Mesenteric fat pad (tissue), 1 donor: ENCODE measurements around the gene CETP. TPM values are rescaled to one million over a fixed set of nuclear protein-coding genes. Genes with fewer than 3 reads are reported as not detected.
A peak's percentile ranks its signal among the peaks of the same experiment; 100 is the strongest.
"Not testable (repeated sequence)": the region's sequence is repeated elsewhere in the genome, so short reads cannot be mapped to it uniquely, and the experiment has no call there.

ENCODE experiments used
- DNase-seq: peaks from one replicate; pipeline ENCODE4 v3.0.0-alpha.2; 2020; ENCODE audit warnings: low spot score
- total RNA-seq: library from RNA; stranded (reverse); fragmentation: NEBNext Ultra II Directional; extraction: Animal tissue kit (Norgen Biotek cat#: 25700); gene quantifications from one replicate; pipeline ENCODE4 v1.2.1, GENCODE V29; 2021
- donor health status: DM: yes; HTN: yes; CAD: no.

CETP gene
- total RNA-seq, 1 donor from 2014 or later: 6.4 TPM

- no peak for DNase-seq
Observed at GRCh38 chr16:56933828-56934598, 27.7 kb upstream of the CETP start.

- DNase-seq: not testable (repeated sequence)
Observed at GRCh38 chr16:56934599-56935145, 27.1 kb upstream of the CETP start.

- no peak for DNase-seq
Observed at GRCh38 chr16:56935201-56935600, 26.5 kb upstream of the CETP start.

- no peak for DNase-seq
Observed at GRCh38 chr16:56936491-56936890, 25.3 kb upstream of the CETP start.

- no peak for DNase-seq
Observed at GRCh38 chr16:56936950-56937349, 24.8 kb upstream of the CETP start.

- no peak for DNase-seq
Observed at GRCh38 chr16:56938664-56939513, 22.9 kb upstream of the CETP start.

- DNase-seq: no peak
Observed at GRCh38 chr16:56939801-56940200, 21.9 kb upstream of the CETP start.

- no peak for DNase-seq
Observed at GRCh38 chr16:56941092-56941491, 20.7 kb upstream of the CETP start.

GRCh38 chr16:56941856-56942331 is 19.9 kb upstream of the CETP start:
- DNase-seq: no peak

- DNase-seq: no peak
Observed at GRCh38 chr16:56943761-56944375, 17.9 kb upstream of the CETP start.

- no peak for DNase-seq
Observed at GRCh38 chr16:56944954-56945839, 16.6 kb upstream of the CETP start.

GRCh38 chr16:56945847-56946527 is 15.8 kb upstream of the CETP start:
- DNase-seq: no peak

GRCh38 chr16:56946767-56947603 is 14.8 kb upstream of the CETP start:
- no peak for DNase-seq

GRCh38 chr16:56947604-56947995 is 14.2 kb upstream of the CETP start:
- DNase-seq: no peak

- DNase-seq: no peak
Observed at GRCh38 chr16:56948234-56948633, 13.5 kb upstream of the CETP start.

- peak; percentile 77 for DNase-seq
Observed at GRCh38 chr16:56950051-56950450, 11.7 kb upstream of the CETP start.

- DNase-seq: no peak
Observed at GRCh38 chr16:56950455-56950854, 11.3 kb upstream of the CETP start.

- DNase-seq: peak; percentile 86
Observed at GRCh38 chr16:56950881-56951771, 10.6 kb upstream of the CETP start.
